NOMO-1 treated with DMSO at 0.1 percent for 48 hours (cell line): ENCODE data around the gene CNNM1.

Experiments used
- DNase-seq: peaks from one replicate; lab custom pipeline; 2025; ENCODE audit not compliant: unreplicated experiment; lab: John Stamatoyannopoulos, UW

Gene CNNM1

GRCh38 chr10:99412099-99412498 lies 82.9 kb downstream of the CNNM1 start:
- no peak for DNase-seq

GRCh38 chr10:99418910-99419624 lies 89.9 kb downstream of the CNNM1 start:
- no peak for DNase-seq

- DNase-seq = no peak
Measured at GRCh38 chr10:99419688-99420087, 90.5 kb downstream of the CNNM1 start.

- DNase-seq = no peak
Measured at GRCh38 chr10:99421233-99421739, 92.1 kb downstream of the CNNM1 start.

- no peak for DNase-seq
Measured at GRCh38 chr10:99422529-99423096, 93.5 kb downstream of the CNNM1 start.

- DNase-seq = no peak
Measured at GRCh38 chr10:99424656-99425055, 95.5 kb downstream of the CNNM1 start.

GRCh38 chr10:99425204-99425603 lies 96.0 kb downstream of the CNNM1 start:
- DNase-seq = no peak

- no peak for DNase-seq
Measured at GRCh38 chr10:99426689-99427088, 97.5 kb downstream of the CNNM1 start.

- no peak for DNase-seq
Measured at GRCh38 chr10:99427566-99428190, 98.5 kb downstream of the CNNM1 start.

- no peak for DNase-seq
Measured at GRCh38 chr10:99429517-99430095, 100.5 kb downstream of the CNNM1 start.

GRCh38 chr10:99430116-99430450 lies 100.9 kb downstream of the CNNM1 start:
- peak; percentile 32 for DNase-seq

GRCh38 chr10:99430451-99431189 lies 101.5 kb downstream of the CNNM1 start, which contains the start of gene GOT1:
GOT1 (minus strand) TSS chr10:99430624; CDS start chr10:99430565, 59 bp downstream.
- peak; percentile 99 for DNase-seq

GRCh38 chr10:99431190-99431760 lies 102.1 kb downstream of the CNNM1 start:
- peak; percentile 36 for DNase-seq

GRCh38 chr10:99432047-99432446 lies 102.9 kb downstream of the CNNM1 start:
- DNase-seq = no peak

- DNase-seq = no peak
Measured at GRCh38 chr10:99432881-99433280, 103.7 kb downstream of the CNNM1 start.

- no peak for DNase-seq
Measured at GRCh38 chr10:99433378-99434020, 104.3 kb downstream of the CNNM1 start.

GRCh38 chr10:99435986-99436638 lies 107.0 kb downstream of the CNNM1 start:
- DNase-seq = peak; percentile 67

- DNase-seq = no peak
Measured at GRCh38 chr10:99438890-99439289, 109.7 kb downstream of the CNNM1 start.

GRCh38 chr10:99442394-99442793 lies 113.2 kb downstream of the CNNM1 start:
- no peak for DNase-seq

GRCh38 chr10:99443500-99443899 lies 114.3 kb downstream of the CNNM1 start:
- DNase-seq = peak; percentile 76
